Anterior cingulate cortex (tissue), 58 donors: ENCODE results near the gene ARHGAP15.

Source experiments
- DNase-seq, 58 donors: peaks; one replicate each; lab custom pipeline; 2025; lab: John Stamatoyannopoulos, UW

Gene ARHGAP15

DNA sequence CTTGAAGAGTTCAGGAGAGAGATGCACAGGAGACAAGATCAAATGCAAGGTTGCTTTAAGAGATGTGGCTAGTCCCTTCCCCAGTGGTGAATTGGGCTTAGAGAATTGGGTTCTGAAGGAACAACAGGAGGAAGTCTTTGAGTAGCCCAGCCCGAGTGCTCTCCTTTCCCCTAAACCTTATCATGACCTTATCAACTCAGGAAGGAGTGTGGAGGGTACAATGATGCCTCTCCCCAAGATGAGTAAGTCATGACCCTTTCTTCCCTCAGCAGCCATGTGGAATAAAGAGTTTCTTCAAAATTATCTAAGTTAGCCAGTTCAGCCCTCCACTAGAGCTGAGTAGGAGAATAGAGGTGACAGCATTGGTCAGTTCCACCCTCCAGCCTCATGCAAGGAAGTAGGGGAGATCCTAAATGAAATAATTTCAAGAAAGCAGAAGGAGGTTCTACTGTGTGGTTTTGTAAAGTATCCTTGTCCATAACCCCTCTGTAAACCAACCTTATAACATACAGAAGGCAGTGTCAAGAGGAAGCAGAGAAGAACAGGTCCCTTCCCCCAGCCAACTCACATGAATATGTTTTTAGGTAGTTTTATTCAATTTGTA is 88.4 kb downstream of the ARHGAP15 start:
- no peak for DNase-seq

GRCh38 chr2:143218621-143219020 is 89.4 kb downstream of the ARHGAP15 start:
- DNase-seq = no peak

DNA sequence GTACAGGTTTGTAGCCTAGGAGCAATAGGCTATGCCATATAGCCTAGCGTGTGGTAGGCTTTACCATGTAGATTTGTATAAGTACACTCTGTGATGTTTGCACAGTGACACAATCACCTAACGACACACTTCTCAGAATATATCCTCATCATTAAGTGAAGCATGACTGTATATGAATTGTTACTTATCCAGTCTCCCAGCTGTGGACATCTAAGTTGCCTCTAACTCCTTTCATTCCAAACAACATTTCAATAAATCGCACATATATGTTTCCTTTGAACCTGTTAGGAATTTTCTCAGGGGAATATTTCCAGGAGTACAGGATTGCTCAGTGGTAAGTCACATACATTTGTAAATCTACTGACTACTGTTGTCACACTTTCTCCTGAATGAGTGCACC is 90.0 kb downstream of the ARHGAP15 start:
- DNase-seq = no peak

- no peak for DNase-seq
Observed at GRCh38 chr2:143223556-143223955, 94.3 kb downstream of the ARHGAP15 start.

- no peak for DNase-seq
Observed at GRCh38 chr2:143225931-143226330, 96.7 kb downstream of the ARHGAP15 start.

GRCh38 chr2:143226714-143227541 is 97.7 kb downstream of the ARHGAP15 start:
- no peak for DNase-seq

- no peak for DNase-seq
Observed at GRCh38 chr2:143229411-143229810, 100.2 kb downstream of the ARHGAP15 start.

- DNase-seq = no peak
Observed at GRCh38 chr2:143229952-143230351, 100.7 kb downstream of the ARHGAP15 start.

DNA sequence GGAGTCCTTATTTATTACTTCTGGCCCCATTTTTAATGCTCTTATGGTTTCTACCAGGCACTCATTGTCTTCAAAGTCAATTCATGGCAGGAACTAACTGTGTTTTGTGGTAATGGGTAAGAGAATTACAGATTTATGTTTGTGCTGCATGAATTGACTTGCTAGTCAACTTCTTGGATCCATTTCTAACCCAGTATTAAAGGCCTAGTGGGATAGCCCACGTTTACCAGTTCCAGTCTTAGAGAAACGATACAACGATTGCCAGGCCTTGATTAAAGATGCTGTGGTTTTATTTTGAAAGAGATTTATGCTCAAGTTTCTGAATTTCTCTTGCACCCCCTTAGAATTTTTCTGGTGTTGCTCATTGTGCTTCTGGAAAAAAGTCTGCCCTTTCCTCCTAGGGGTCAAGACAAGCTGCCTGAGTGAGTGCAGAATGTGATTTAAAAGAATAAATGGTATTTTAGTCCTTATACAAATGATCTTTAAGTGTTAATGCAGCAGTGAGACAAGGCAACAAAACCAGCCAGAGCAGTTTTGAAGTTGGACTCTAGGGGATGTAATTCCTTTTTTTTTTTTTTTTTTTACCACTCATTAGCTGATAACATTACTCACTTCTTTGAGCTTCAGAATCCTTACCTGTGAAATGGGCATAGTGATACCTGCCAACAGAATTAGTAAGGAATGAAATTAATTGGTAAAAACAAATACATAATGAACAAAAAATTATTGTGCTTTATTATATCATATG is 101.5 kb downstream of the ARHGAP15 start:
- no peak for DNase-seq

DNA sequence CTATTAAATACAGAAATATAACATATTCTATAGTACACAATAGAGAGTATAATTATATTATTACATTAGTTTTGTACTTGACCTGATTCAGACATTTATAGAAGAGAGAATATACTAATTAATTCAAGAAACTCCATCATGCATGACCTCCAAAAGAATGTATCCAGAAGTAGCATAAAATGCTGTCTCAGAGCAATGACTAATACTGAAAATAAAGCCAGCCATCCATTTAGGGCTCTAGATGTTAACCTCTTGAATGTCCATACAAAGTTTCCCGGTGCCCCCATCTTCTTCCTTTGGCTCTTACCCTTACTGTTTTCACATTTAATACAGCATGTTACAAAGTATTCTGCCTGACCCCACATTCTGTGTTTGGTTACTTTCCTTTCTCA is 102.0 kb downstream of the ARHGAP15 start:
- DNase-seq = no peak

DNA sequence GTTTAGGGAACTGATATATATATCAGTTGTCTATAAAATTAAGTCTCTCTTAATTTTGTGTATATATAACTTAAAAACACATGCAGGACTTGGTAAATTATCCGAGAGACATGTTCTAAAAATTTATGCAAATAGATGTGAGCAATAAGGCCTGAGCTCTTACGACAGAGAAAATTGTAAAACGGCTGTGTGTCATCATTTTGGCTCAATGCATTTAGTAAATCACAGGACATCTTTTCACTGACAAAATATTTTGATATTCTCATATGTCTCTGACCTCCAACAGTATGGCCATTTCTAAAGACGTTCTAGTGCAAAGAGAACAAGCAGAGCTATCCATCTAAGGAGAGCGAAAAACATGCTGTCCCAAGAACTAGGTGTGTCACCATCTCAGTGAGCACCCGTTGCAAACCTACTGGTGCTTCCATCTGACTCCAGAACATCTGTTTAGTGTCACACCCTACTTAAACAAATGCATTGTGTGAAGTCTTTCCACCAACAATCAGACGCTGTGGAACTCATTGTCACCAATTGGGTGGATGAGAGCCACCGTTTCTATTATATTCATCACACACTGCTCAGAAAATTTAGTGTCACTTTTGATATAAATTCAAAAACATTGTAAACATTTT is 108.0 kb downstream of the ARHGAP15 start:
- no peak for DNase-seq

DNA sequence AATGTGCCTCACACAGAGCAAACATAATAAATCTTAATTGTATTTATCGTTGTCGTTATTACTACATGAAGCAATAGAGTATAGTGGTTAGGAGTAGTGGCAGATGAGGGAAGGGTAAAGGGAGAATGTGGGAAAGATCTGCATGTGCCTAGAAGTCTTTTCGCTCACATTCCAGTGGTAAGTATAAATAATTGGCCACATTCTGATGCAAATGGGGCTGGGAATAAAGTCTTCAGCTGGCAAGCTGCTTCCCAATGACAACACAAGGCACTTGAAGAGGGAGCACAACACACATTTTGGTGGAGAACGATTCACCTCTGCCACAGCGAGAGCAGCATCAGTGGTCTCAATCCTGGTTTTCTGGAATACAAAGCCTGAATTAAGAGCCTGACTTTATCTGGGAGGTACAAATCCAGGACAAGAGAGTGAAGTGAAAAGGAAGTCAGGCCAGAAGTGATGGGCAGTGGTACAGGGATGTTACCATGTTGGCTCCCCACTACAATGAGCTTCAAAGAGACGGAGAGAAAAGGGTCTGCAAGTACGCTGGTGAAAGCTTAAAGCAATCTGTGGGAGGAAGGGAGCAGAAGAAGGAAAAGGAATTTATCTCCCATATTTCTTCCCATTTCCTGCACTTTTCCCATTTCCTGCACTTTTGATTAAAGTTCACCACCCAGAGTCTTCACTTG is 112.3 kb downstream of the ARHGAP15 start:
- DNase-seq = no peak

- no peak for DNase-seq
Observed at GRCh38 chr2:143246246-143246645, 117.0 kb downstream of the ARHGAP15 start.

DNA sequence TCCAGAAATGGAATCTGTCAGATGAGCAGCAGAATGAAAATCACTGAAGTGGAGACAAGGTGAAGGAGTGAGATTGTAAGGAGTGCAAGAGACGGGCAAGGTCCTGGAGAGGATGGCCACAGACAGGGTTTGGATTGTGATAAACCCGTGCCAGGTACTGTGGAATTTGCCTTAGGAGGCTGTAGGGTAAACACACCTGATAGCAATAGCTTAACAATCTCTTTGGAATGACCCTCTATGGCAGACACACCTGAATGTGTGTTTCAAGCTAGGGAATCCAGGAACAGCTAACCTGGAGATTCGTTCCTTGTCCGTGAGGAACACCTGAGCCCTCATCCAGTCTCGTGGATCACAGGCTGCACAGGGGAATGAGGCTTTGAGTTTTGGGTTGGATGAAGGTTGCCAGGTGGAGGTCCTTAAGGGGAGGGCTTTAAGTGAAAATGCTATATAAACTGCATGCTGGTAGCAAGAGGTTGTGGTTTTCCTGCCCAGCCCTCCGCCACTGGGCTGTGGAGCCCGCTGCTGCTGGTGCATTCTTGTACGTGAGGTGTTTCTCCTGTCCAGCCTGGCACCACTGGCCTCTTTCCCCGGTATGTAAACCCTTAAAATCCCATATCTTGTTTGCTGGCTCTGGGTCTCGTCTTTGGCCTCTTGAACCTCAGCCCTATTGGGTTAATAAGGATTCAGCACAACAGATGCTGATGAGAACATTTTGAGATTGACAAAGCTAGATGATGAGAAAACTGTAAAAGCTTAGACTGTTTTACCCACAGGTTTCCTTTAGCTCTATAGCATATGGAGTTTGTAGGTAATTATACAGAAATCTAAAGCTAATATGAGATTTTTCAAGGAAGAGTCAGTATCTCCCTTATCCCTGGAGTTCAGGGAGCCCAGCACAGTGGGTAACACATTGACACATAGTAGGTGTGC is 117.9 kb downstream of the ARHGAP15 start:
- no peak for DNase-seq

DNA sequence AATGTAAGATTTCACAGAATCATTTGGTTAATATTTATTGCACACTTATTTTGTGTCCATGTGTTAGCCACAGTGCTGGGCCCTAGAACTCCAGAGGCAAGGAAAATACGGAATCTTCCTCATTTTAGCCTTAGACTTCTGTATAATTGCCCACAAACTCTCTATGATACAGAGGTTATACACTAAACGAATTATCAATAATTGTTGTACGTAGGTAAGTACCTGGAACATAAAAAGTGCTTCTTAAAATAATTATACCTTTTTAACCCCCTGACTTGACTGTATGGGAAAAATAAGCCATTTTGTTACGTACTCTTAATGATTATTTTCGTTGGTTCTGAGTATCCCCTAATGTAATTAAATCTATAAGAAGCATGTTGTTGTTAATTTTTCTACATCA is 119.4 kb downstream of the ARHGAP15 start:
- DNase-seq = no peak

DNA sequence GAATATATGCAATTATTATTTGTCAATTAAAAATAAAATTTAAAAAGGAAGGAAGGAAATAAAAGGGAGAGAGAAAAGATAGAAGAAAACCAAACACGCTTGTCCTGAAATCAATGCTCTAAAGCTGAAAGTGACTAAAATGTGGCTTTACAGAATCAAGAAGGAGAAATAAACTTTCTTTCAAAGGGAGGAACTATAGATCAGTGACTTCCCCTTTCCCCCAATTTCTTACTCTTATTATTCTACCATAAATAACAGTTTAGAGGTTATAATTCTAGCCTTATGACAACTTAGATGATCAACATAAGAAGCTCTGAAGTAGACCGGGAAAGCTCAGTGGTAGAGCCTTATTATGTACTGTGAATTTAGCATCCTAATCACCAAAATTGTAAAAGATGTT is 122.5 kb downstream of the ARHGAP15 start:
- DNase-seq = no peak

DNA sequence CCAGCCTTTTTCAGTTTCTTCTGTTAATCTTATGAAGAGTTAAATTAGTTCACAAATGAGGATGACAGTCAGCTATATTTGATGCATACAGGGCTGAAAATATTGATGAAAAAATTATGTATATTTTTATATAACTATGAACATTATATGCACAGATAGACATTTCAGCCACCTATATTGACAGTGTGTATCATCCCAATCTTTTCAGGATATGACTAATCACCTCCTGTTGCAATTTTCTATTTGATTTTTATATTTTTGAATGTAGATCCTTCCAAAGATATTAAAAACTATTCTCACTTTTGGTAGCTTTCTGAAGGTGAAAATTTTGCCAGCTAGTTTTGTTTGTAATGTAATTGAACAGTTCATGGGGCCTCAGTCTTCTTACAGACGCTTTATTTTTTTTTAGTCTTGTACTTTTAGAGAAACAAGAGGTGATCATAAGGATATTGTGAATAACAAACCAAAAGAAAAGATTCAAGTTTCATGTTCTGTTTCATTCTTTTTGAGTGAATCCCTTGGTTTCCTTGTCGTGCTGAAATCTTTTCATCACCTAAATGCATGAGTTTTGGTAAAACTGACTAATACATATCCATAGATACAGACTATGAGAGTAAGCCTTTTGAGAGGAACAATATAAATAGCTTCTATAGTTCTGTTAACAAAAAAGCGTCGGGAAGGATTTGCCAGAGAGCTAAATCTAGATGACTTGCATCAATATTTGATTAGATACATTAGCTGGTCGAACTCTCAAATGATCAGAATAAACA is 123.1 kb downstream of the ARHGAP15 start:
- DNase-seq = no peak

DNA sequence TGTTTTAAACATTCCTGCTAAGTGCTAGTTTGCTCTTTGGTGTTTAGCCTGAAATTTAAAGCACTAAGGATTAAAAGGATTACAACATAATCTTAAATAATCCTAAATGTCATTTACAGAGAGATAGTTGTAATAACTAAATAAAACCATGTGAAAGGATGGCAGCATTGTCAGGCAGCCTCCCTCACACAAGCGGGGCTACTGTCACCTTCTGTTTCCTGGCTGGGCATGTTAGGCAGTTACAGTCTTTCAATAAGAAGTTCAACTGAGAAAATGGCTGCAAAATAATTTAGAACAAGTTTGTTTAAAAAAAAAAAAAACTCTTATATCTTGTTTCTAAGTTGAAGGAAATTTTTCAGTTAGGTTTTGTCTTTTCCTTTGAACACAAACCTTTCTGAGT is 124.9 kb downstream of the ARHGAP15 start:
- no peak for DNase-seq

GRCh38 chr2:143255086-143255485 is 125.9 kb downstream of the ARHGAP15 start:
- DNase-seq = no peak
